IPS-NIHi11 (cell line): ENCODE results near the gene SERPINB1.

Source experiments
- DNase-seq: peaks from one replicate; pipeline ENCODE4 v3.0.0; 2012; ENCODE audit warnings: mixed read lengths, low spot score

The SERPINB1 gene

GRCh38 chr6:2848851-2849250 is 7.2 kb upstream of the SERPINB1 start:
- peak; percentile 57 for DNase-seq

- DNase-seq: no peak
These were observed 4.2 kb upstream of the SERPINB1 start for GRCh38 chr6:2845880-2846208.

- no peak for DNase-seq
These were observed 2.3 kb upstream of the SERPINB1 start for GRCh38 chr6:2844008-2844407.

GRCh38 chr6:2843138-2843740 is 1.6 kb upstream of the SERPINB1 start:
- DNase-seq: no peak

- no peak for DNase-seq
These were observed 483 bp upstream of the SERPINB1 start for GRCh38 chr6:2842139-2842552.

- DNase-seq: no peak
These were observed 958 bp downstream of the SERPINB1 start for GRCh38 chr6:2840749-2841061.

- no peak for DNase-seq
These were observed 1.5 kb downstream of the SERPINB1 start for GRCh38 chr6:2839982-2840748.

- DNase-seq: no peak
These were observed 2.3 kb downstream of the SERPINB1 start for GRCh38 chr6:2839195-2839981.

GRCh38 chr6:2838251-2838650 is 3.4 kb downstream of the SERPINB1 start:
- DNase-seq: no peak

GRCh38 chr6:2834262-2834661 is 7.4 kb downstream of the SERPINB1 start:
- no peak for DNase-seq

- DNase-seq: no peak
These were observed 10.3 kb downstream of the SERPINB1 start for GRCh38 chr6:2831392-2831791.

GRCh38 chr6:2830183-2830582 is 11.5 kb downstream of the SERPINB1 start:
- DNase-seq: no peak

GRCh38 chr6:2829253-2829652 is 12.4 kb downstream of the SERPINB1 start:
- DNase-seq: no peak

GRCh38 chr6:2828629-2829028 is 13.0 kb downstream of the SERPINB1 start:
- no peak for DNase-seq

- no peak for DNase-seq
These were observed 14.5 kb downstream of the SERPINB1 start for GRCh38 chr6:2827142-2827541.

GRCh38 chr6:2826131-2826530 is 15.5 kb downstream of the SERPINB1 start:
- no peak for DNase-seq

GRCh38 chr6:2823104-2823850 is 18.4 kb downstream of the SERPINB1 start:
- DNase-seq: no peak

- no peak for DNase-seq
These were observed 20.1 kb downstream of the SERPINB1 start for GRCh38 chr6:2821554-2821953.

- no peak for DNase-seq
These were observed 21.2 kb downstream of the SERPINB1 start for GRCh38 chr6:2820415-2820814.

GRCh38 chr6:2819978-2820377 is 21.7 kb downstream of the SERPINB1 start:
- no peak for DNase-seq

GRCh38 chr6:2819115-2819514 is 22.5 kb downstream of the SERPINB1 start:
- DNase-seq: no peak

GRCh38 chr6:2818593-2818992 is 23.1 kb downstream of the SERPINB1 start:
- no peak for DNase-seq
